Nephron progenitor cell (in vitro differentiated cells): Measurements from ENCODE around the gene DAD1.
"Not testable (repeated sequence)": the region's sequence is repeated elsewhere in the genome, so short reads cannot be mapped to it uniquely, and the experiment has no call there.

Experiments used
- DNase-seq: peaks from one replicate; pipeline ENCODE4 v3.0.0; 2021
- H3K27ac Mint-ChIP-seq: 2 replicates; pipeline ENCODE4 v1.8.0; 2021; ENCODE audit warnings: mild to moderate bottlenecking, moderate library complexity, mixed read lengths
- H3K27me3 Mint-ChIP-seq: 2 replicates; pipeline ENCODE4 v1.8.0; 2021; ENCODE audit warnings: mild to moderate bottlenecking, low read depth, mixed read lengths; ENCODE audit not compliant: poor library complexity
- H3K36me3 Mint-ChIP-seq: 2 replicates; pipeline ENCODE4 v1.8.0; 2021; ENCODE audit warnings: low read depth, mixed read lengths
- H3K4me1 Mint-ChIP-seq: 2 replicates; pipeline ENCODE4 v1.8.0; 2021; ENCODE audit warnings: mixed read lengths
- H3K4me3 Mint-ChIP-seq: 2 replicates; pipeline ENCODE4 v1.8.0; 2021; ENCODE audit warnings: mild to moderate bottlenecking, moderate library complexity, mixed read lengths
- H3K9me3 Mint-ChIP-seq: 2 replicates; pipeline ENCODE4 v1.8.0; 2021; ENCODE audit warnings: mild to moderate bottlenecking, moderate library complexity, mixed read lengths
- TF ChIP-seq, protein P1 (sequence below): fragments of 200-600 bp; sonication (generic); IDR thresholded peaks from 2 replicates; pipeline ENCODE4 v1.5.0; 2021; ENCODE audit warnings: antibody characterized with exemption

DAD1 gene

DNA sequence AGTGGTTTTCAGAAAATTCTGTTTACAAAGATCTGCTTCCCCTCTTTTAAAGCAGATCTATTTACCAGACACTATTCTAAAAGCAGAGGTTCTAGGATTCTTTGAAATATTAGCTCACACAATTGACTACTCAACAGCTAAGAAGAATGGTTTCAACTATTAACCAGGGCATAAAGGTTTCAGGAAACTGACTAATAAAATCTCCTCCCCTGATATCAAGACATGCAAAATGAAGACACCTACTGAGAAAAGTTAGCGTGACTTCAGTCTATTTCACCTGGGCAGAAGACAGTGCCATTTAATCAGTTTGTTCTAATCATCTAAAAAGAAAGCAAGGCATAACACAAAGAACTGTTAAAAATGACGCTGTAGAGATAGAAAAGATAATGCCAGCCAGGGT lies 22.2 kb downstream of the DAD1 start:
- Mint-ChIP-seq H3K36me3 (peaks cover 35% of the 10 kb centered on the region), H3K27me3 (no peaks in the 10 kb centered on the region), H3K4me1 (peaks cover 26% of the 10 kb centered on the region), H3K9me3 (no peaks in the 10 kb centered on the region), H3K27ac (peak overlapping the region; percentile 51), H3K4me3 (no peak overlapping the region)
- TF ChIP-seq, protein P1, sequence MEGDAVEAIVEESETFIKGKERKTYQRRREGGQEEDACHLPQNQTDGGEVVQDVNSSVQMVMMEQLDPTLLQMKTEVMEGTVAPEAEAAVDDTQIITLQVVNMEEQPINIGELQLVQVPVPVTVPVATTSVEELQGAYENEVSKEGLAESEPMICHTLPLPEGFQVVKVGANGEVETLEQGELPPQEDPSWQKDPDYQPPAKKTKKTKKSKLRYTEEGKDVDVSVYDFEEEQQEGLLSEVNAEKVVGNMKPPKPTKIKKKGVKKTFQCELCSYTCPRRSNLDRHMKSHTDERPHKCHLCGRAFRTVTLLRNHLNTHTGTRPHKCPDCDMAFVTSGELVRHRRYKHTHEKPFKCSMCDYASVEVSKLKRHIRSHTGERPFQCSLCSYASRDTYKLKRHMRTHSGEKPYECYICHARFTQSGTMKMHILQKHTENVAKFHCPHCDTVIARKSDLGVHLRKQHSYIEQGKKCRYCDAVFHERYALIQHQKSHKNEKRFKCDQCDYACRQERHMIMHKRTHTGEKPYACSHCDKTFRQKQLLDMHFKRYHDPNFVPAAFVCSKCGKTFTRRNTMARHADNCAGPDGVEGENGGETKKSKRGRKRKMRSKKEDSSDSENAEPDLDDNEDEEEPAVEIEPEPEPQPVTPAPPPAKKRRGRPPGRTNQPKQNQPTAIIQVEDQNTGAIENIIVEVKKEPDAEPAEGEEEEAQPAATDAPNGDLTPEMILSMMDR, result no peak
- DNase-seq, result no peak

DNA sequence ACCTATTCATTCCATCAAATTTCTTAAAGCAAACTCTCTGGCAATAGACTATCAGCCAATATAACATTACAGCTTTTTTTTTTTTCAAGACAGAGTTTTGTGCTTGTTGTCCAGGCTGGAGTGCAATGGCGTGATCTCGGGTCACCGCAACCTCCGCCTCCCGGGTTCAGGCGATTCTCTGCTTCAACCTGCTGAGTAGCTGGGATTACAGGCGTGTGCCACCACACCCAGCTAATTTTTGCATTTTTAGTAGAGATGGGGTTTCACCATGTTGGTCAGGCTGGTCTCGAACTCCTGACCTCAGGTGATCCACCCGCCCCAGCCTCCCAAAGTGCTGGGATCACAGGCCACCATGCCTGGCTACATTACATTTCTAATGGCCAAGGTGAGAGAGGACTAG lies 22.8 kb downstream of the DAD1 start:
- not testable (repeated sequence) for H3K4me3 Mint-ChIP-seq, H3K27ac Mint-ChIP-seq, DNase-seq, H3K27me3 Mint-ChIP-seq, H3K9me3 Mint-ChIP-seq
- Mint-ChIP-seq H3K36me3 (peaks cover 33% of the 10 kb centered on the region), H3K4me1 (peaks cover 32% of the 10 kb centered on the region)

DNA sequence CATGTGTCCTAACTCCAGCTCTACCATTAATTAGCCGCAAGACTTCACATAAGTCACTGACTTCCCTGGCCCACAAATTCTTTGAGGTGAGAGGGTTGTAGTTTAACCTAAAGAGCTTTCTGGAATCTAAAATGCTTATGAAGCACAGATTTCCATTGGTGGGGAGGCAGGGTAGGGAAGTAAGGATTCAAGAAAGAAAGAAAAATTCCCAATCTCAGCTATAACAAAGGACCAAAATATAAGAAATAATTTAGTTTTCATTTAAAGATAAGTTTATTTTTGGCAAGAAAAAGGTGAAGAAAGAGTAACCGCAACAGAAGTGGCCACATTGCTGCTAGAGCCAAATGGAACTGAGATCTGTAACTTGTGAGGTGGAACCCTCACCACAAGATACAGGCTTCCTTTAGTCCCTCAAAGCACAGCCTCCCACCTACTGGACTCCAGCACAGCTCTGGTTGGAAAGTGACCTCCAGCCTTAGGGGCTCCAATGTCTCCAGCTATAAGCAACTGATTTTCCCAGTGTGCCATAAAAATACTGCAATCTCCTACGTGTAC lies 23.6 kb downstream of the DAD1 start:
- peaks cover 32% of the 10 kb centered on the region for H3K36me3 Mint-ChIP-seq
- no peak overlapping the region for H3K27ac Mint-ChIP-seq

DNA sequence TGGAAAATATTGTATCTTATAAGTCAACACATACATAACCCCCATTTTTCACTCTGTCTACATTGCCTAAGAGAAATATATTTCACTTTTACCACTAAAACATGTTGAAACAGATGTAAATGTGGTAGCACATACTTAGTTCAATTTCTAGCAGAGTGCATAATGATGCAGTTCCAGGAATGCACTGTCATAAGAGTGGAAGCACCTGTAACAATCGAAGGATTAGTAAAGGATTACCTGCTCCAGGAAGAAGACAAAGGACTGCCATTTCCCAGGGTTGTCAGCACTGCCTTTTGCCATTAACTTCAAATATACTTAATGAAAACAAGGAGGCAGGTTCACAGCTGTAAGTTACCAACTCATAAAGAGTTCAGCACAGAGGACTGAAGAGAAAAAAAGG lies 24.6 kb downstream of the DAD1 start:
- H3K36me3 Mint-ChIP-seq, result peaks cover 26% of the 10 kb centered on the region
- no peaks in the 10 kb centered on the region for H3K9me3 Mint-ChIP-seq
- H3K4me1 Mint-ChIP-seq, result peaks cover 40% of the 10 kb centered on the region
- H3K27me3 Mint-ChIP-seq, result no peaks in the 10 kb centered on the region
- H3K4me3 Mint-ChIP-seq, result no peak overlapping the region
- TF ChIP-seq, protein P1, result no peak
- DNase-seq, result no peak
- H3K27ac Mint-ChIP-seq, result no peak overlapping the region

More for the DNA sequence above, 23.6 kb downstream of the DAD1 start:
- TF ChIP-seq, protein P1, result no peak
- no peak for DNase-seq
- Mint-ChIP-seq H3K4me1 (peaks cover 36% of the 10 kb centered on the region), H3K9me3 (no peaks in the 10 kb centered on the region), H3K27me3 (no peaks in the 10 kb centered on the region), H3K4me3 (no peak overlapping the region)

DNA sequence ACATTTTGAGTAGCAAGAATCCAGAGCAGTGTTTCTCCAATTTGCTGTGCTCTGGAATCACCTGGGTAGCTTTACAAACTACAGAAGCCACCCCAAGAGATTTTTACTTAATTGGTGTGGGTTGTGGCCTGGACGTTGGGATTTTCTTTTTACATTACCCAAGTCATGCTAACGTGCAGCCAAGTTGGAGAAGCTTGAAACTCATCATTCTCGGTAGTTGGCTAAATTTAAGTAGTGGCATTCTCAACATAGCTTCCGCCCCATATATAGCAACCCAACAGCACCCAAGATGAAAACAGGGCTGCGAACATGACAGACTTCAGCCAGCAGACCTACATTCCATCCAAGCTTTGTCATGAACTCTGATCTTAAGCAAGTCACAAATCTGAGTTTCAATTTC lies 25.0 kb downstream of the DAD1 start:
- Mint-ChIP-seq H3K9me3 (no peaks in the 10 kb centered on the region), H3K4me3 (no peak overlapping the region), H3K27ac (peak overlapping the region; percentile 64), H3K4me1 (peaks cover 44% of the 10 kb centered on the region), H3K27me3 (no peaks in the 10 kb centered on the region), H3K36me3 (peaks cover 22% of the 10 kb centered on the region)
- no peak for DNase-seq
- TF ChIP-seq, protein P1, result no peak

DNA sequence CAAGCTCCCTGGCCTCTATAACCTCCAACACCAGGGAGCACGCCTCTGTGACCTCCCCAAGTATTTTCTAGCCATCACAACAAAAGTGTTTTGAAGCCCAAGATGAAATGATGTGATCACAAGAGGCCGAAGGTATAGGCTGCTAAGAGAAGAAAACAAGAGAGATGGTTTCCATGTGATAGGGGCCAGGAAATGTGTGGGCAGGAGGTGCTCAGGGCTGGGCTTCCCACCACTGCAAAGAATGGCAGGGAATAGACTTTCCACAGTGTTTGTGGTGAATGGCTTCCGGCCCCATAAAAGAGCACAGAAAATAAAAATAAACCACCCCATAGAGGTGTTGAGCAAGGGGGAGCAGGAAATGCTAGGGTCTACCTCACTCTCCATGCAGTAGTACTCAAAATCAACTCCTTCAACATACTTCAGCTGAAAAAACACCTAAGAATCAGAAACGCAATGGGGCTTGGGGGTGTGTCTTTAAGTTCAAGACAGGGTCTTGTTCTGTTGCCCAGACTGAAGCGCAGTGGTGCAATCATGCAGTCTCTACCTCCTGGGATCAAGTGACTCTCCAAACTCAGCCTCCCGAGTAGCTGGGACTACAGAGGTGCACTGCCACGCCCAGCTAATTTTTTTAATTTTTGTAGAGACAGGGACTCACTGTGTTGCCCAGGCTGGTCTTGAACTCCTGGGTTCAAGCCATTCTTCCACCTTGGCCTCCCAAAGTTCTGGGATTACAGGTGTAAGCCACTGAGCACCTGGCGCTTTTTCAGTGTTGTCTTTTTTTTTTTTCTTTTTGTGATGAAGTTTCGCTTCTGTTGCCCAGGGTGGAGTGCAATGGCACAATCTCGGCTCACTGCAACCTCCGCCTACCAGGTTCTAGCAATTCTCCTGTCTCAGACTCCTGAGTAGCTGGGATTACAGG lies 27.1 kb downstream of the DAD1 start:
- peaks cover 55% of the 10 kb centered on the region for H3K4me1 Mint-ChIP-seq
- H3K36me3 Mint-ChIP-seq, result peaks cover 14% of the 10 kb centered on the region
- peaks cover 4% of the 10 kb centered on the region for H3K27me3 Mint-ChIP-seq
- H3K27ac Mint-ChIP-seq, result peak overlapping the region; percentile 70
- no peak for DNase-seq
- TF ChIP-seq, protein P1, result no peak
- H3K4me3 Mint-ChIP-seq, result no peak overlapping the region
- no peaks in the 10 kb centered on the region for H3K9me3 Mint-ChIP-seq
